HEK293T (cell line): ENCODE results near the gene PCDH12.

Source experiments
- CTCF ChIA-PET: fragments of 350-600 bp; formaldehyde crosslinking; extraction: SDS; loops from one replicate; lab custom pipeline; 2021; ENCODE audit warnings: antibody characterized with exemption, inconsistent platforms; lab: Yijun Ruan, JAX
- POLR2A ChIA-PET: fragments of 350-600 bp; formaldehyde crosslinking; extraction: SDS; loops from one replicate; lab custom pipeline; 2020; ENCODE audit warnings: antibody characterized with exemption, inconsistent platforms; lab: Yijun Ruan, JAX
- DNase-seq: peaks from one replicate; pipeline ENCODE4 v3.0.0; 2012; ENCODE audit warnings: mixed read lengths; ENCODE audit errors: extremely low spot score
- ARNT ChIP-seq: fragments of 450-650 bp; IDR thresholded peaks from 2 replicates; pipeline ENCODE4 v1.6.1; 2017; ENCODE audit warnings: mild to moderate bottlenecking
- BHLHE40 ChIP-seq: fragments of 450-650 bp; IDR thresholded peaks from 2 replicates; pipeline ENCODE4 v1.6.1; 2016; ENCODE audit warnings: mild to moderate bottlenecking, moderate library complexity, borderline replicate concordance
- CTBP1 ChIP-seq: fragments of 450-650 bp; IDR thresholded peaks from 2 replicates; pipeline ENCODE4 v1.6.1; 2016; ENCODE audit warnings: borderline replicate concordance
- ELF4 ChIP-seq: fragments of 450-650 bp; IDR thresholded peaks from 2 replicates; pipeline ENCODE4 v1.6.1; 2017; ENCODE audit warnings: antibody characterized with exemption
- FOXA1 ChIP-seq: fragments of 450-650 bp; IDR thresholded peaks from 2 replicates; pipeline ENCODE4 v1.6.1; 2016; ENCODE audit warnings: mild to moderate bottlenecking
- FOXK2 ChIP-seq: fragments of 450-650 bp; IDR thresholded peaks from 2 replicates; pipeline ENCODE4 v1.6.1; 2016; ENCODE audit warnings: mild to moderate bottlenecking
- FOXM1 ChIP-seq: fragments of 450-650 bp; IDR thresholded peaks from 2 replicates; pipeline ENCODE4 v1.6.1; 2017; ENCODE audit warnings: mild to moderate bottlenecking, borderline replicate concordance
- HDGF ChIP-seq: fragments of 450-650 bp; IDR thresholded peaks from 2 replicates; pipeline ENCODE4 v1.6.1; 2017; ENCODE audit warnings: antibody characterized with exemption, borderline replicate concordance
- L3MBTL2 ChIP-seq: fragments of 450-650 bp; conservative IDR thresholded peaks from 2 replicates; pipeline ENCODE4 v1.6.1; 2016; ENCODE audit warnings: mild to moderate bottlenecking
- LEF1 ChIP-seq: fragments of 450-650 bp; IDR thresholded peaks from 2 replicates; pipeline ENCODE4 v1.6.1; 2017; ENCODE audit warnings: mild to moderate bottlenecking, borderline replicate concordance
- NFRKB ChIP-seq: fragments of 450-650 bp; IDR thresholded peaks from 2 replicates; pipeline ENCODE4 v1.6.1; 2016; ENCODE audit warnings: mild to moderate bottlenecking, moderate library complexity
- SP1 ChIP-seq: fragments of 450-650 bp; IDR thresholded peaks from 2 replicates; pipeline ENCODE4 v1.6.1; 2017
- SUZ12 ChIP-seq: fragments of 450-650 bp; IDR thresholded peaks from 2 replicates; pipeline ENCODE4 v1.6.1; 2016; ENCODE audit warnings: mild to moderate bottlenecking
- TARDBP ChIP-seq: fragments of 450-650 bp; IDR thresholded peaks from 2 replicates; pipeline ENCODE4 v1.6.1; 2016
- ZNF384 ChIP-seq: fragments of 450-650 bp; IDR thresholded peaks from 2 replicates; pipeline ENCODE4 v1.6.1; 2016
- TF ChIP-seq, protein P1 (sequence below): fragments of 450-650 bp; IDR thresholded peaks from 2 replicates; pipeline ENCODE4 v1.6.1; 2016

The PCDH12 gene

DNA sequence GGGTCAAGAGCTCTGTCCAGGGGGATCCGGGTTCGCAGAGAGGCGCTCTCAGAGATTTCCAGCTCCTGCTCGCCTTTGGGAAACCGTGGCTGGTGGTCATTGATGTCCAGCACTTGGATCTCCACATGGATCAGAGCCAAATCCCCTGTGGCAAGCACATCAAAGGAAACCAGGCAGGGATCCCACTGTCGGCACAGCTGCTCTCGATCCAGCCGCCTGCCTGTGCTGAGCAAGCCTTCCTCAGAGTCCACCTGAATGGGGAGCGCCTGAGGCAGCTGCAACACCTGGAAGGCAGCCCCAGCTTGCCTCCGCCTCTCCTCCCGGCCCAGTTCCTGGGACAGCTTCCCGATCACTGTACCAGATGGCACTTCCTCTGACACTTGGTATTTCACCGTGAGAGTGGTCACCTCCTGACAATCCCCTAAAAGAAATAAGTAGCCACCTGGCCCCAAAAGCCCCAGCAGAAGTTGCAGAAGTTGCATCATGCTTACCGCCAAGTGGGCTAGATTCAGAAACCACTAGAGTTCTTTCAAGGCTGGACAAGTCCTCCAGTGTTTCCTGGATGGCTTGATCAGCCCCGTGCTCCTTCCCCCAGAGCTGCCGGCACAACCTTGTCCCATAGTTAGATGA is 520 bp downstream of the PCDH12 start:
- no peak for DNase-seq
- POLR2A ChIA-PET = interaction anchor here (0.9 kb wide), 1 partner anchor 13 kb away, joined by 4 read pairs; no protein-coding TSS in a partner anchor
- CTCF ChIA-PET = interaction anchor here (0.7 to 1.2 kb wide), 2 partner anchors 12 to 712 kb away, joined by 3 read pairs; partner anchors contain the start of genes PCDHB15 and RNF14
- TF ChIP-seq ELF4 = no peak

DNA sequence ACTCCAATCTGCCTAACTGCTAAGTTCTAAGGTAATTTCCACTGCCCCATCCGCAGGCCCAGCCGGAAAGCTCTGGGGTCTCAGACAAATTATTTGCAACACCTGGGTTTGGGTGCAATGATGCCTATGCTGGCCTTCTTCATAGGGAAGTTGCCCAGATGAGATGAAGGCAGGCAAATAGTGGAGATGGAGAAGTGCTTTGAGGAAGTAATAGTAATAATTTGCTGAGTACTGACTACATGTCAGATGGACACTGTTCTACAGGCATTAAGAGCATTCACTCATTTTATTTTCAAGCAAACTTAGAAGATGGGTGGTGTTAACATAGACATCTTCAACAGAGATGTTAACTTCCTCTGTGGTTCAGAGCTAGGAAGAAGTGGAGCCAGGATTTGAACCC is 3.8 kb downstream of the PCDH12 start:
- ChIA-PET CTCF (interaction anchor here (1.1 kb wide), 1 partner anchor 15 kb away, joined by 5 read pairs; the partner anchor contains the start of gene RNF14), POLR2A (interaction anchor here (0.9 to 1.1 kb wide), 2 partner anchors 15 to 30 kb away, joined by 3 read pairs; partner anchors contain the start of gene RNF14)
- no peak for DNase-seq
- TF ChIP-seq SP1 (no peak), SUZ12 (no peak), ZNF384 (no peak), CTBP1 (no peak), LEF1 (no peak), FOXA1 (no peak), ARNT (no peak), BHLHE40 (no peak)
- TF ChIP-seq, protein P1, sequence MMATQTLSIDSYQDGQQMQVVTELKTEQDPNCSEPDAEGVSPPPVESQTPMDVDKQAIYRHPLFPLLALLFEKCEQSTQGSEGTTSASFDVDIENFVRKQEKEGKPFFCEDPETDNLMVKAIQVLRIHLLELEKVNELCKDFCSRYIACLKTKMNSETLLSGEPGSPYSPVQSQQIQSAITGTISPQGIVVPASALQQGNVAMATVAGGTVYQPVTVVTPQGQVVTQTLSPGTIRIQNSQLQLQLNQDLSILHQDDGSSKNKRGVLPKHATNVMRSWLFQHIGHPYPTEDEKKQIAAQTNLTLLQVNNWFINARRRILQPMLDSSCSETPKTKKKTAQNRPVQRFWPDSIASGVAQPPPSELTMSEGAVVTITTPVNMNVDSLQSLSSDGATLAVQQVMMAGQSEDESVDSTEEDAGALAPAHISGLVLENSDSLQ = no peak

DNA sequence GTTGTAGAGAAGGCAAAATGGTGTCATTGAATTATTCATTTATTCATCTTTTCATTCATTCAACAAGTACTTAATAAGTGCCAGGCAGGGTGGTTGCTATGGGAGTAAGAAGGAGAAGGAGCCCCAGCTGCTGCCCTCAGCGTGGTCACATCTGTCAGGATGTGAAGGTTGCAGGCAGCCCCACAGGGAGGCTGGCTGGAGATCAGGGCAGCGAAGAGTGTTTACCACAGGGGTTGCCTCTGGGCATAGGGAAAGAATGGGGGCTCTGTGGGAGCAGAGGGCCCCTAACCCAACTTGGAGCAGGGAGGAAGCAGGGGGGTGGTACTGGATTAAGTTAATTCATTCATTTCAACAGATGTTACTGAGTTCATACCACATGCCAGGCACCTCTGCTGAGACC is 6.0 kb downstream of the PCDH12 start:
- ChIA-PET CTCF (interaction anchor here (1.0 kb wide), 1 partner anchor 9 kb away, joined by 6 read pairs; no protein-coding TSS in a partner anchor), POLR2A (interaction anchor here (1.0 kb wide), 1 partner anchor 29 kb away, joined by 3 read pairs; no protein-coding TSS in a partner anchor)
- TF ChIP-seq, protein P1 = no peak
- TF ChIP-seq NFRKB = no peak
- no peak for TF ChIP-seq ELF4
- TF ChIP-seq FOXK2 = no peak
- TF ChIP-seq TARDBP = no peak
- TF ChIP-seq SP1 = no peak
- TF ChIP-seq ARNT = no peak
- TF ChIP-seq HDGF = no peak
- TF ChIP-seq CTBP1 = no peak
- no peak for TF ChIP-seq L3MBTL2
- TF ChIP-seq BHLHE40 = no peak
- TF ChIP-seq ZNF384 = no peak
- TF ChIP-seq LEF1 = no peak
- TF ChIP-seq SUZ12 = no peak
- TF ChIP-seq FOXM1 = no peak
- no peak for TF ChIP-seq FOXA1
- DNase-seq = no peak

DNA sequence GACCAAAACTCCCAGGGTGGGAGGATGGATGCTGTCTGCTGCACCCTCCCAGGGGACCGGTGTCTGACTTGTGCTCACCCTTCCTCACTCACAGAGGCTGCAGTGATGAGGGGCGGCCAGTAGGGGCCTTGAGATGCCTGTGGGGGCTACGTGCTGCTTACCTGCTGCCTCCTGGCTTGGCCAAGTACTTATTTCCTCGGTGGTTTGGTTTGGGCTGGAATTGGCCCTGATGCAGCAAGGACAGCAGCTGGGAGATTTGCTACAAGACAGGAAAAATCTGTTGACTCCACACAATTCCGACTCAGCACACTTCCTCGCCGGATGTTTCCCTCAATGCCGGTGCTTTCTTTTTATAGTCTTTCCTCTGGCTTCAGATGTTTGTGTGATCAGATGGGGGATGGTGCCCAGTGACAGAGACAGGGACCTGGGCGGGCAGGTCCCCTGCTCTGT is 6.6 kb downstream of the PCDH12 start:
- peak; percentile 74 for DNase-seq
- TF ChIP-seq, protein P1 = no peak
- TF ChIP-seq ELF4 (no peak), CTBP1 (no peak), FOXM1 (no peak), L3MBTL2 (no peak), ARNT (no peak), NFRKB (no peak), SUZ12 (no peak), FOXK2 (no peak), TARDBP (no peak)
- CTCF ChIA-PET = interaction anchor here (0.6 to 1.7 kb wide), 3 partner anchors 9 to 260 kb away, joined by 3 to 12 read pairs (median 3); no protein-coding TSS in a partner anchor
- POLR2A ChIA-PET = no interaction called here

DNA sequence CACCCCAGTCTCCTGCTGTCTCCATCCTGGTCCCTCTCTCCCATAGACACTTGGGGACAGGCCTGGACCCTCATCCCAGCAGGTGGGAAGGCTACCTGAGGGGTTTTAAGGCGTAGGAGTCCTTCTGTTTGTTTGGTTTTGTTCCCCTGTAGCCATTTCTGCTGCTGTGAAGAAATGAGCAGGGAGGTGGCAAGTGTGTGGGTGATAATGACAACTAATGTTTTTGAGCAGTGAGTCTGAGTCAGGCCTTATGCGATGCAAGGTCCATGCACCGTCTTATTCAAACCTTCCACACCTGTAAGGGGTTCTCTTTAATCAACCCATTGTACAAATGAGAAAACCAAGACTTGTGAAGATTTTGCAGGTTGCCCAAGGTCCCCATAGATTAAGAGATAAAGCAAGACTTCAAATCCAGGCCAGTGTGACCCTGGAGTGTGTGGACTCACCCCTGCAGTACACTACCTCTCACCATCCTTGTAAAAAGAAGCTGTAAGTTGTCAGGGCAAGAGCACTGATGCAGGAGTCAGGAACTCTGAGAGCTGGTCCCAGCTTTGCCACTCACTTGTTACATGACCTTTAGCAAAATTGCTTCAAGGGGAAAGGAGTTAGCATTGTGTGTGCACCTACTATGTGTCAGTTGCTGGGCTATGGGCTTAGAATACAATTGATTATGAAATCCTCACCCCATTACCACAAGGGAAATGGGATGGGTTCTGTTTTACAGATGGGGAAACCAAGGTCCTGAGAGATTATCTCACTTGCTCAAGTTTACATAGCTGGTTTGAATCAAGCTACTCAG is 7.6 kb downstream of the PCDH12 start:
- ChIA-PET POLR2A (no interaction called here), CTCF (interaction anchor here (0.6 to 1.7 kb wide), 2 partner anchors 10 to 13 kb away, joined by 3 to 12 read pairs; no protein-coding TSS in a partner anchor)
- TF ChIP-seq TARDBP (no peak), LEF1 (no peak), CTBP1 (no peak), L3MBTL2 (no peak), ZNF384 (no peak), SP1 (no peak), FOXA1 (no peak), NFRKB (no peak), ELF4 (no peak), ARNT (no peak), FOXM1 (no peak), SUZ12 (no peak), HDGF (no peak), BHLHE40 (no peak), FOXK2 (no peak)
- TF ChIP-seq, protein P1 = no peak
- DNase-seq = no peak
